DMS53 (cell line): Measurements from ENCODE around the gene PLEKHG4.

ENCODE experiments used
- DNase-seq: peaks from one replicate; lab custom pipeline; 2025; lab: John Stamatoyannopoulos, UW

PLEKHG4 gene

DNA sequence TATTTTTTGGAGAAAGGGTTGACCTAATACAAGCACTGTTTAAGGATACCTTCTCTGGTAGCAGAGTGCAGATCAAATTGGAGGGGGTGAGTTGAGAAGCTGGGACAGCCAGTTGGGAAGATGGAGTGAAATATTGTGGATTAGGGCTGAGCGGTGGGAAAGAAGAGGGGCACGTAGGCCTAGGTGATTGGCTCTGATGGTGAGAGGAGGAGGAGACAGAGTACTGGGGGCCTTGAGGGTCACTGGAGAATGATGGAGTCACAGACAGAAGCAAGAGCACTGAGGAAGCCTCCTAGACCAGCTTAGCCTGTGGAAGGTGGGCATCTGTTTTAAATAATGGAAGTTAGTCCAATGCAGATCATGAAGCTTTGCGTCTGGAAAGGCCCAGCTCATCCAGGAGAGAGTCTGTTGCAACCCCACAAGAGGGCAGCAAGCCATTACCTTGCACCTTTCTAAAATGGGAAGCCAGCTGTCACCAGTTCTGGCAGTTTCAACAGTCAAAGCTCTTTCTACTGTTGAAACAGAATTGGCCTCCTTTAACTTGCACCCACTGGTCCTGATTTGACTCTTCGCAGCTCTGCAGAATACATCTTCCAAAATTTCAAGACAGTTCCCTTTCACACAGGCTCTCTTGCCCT lies 18.8 kb upstream of the PLEKHG4 start:
- DNase-seq, result peak; percentile 78

DNA sequence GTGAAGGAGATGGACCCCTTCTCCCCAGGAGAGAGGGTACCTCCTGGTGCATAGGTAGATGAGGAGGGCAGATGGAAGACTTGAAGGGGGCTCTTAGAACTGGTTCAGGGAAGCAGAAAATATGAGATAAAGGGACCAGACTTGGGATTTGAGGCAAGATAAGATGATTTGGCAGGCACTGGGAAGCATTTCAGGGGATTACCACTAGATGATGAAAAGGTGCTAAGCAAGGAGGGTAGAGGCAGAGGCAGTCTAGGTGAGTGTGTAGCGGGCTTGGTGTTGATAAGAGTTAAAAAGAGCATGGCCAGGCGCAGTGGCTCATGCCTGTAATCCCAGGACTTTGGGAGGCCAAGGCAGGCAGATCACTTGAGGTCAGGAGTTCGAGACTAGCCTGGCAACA lies 16.1 kb upstream of the PLEKHG4 start:
- no peak for DNase-seq

DNA sequence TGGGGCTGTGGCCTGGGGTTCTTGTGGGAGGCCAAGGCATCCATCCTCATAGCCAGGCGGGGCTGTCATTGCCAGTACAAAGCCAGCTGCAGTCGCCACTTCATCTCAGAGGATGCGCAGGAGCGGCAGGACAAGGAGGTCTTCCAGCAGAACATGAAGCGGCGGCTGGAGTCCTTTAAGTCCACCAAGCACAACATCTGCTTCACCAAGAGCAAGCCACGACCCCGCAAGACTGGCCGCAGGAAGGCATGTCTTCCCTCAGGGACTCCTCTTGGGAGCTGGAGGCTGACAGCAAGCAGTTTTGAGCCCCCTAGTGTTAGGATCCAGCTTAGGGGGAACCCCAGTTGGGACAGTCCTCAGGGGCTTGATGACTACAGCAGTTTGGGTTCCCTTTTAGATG lies 15.1 kb upstream of the PLEKHG4 start:
- DNase-seq, result no peak

DNA sequence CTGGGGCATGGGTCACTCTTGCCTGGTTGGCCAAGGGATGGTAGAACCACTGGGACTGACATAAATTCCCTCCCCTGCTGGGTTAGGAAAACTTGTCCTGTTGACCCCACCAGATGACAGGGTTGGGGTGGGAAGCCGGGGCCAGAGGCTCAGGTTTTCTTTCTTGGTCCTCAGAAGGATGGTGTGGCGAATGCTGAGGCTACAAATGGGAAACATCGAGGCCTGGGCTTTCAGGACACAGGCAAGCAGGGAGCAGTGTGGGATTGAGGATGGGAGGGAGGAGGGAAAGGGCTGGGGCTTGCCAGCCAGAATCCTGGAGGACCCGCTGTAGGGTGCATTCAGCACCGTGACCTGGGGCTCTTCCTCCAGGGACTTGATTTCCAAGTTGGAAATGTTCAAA lies 14.5 kb upstream of the PLEKHG4 start:
- no peak for DNase-seq

DNA sequence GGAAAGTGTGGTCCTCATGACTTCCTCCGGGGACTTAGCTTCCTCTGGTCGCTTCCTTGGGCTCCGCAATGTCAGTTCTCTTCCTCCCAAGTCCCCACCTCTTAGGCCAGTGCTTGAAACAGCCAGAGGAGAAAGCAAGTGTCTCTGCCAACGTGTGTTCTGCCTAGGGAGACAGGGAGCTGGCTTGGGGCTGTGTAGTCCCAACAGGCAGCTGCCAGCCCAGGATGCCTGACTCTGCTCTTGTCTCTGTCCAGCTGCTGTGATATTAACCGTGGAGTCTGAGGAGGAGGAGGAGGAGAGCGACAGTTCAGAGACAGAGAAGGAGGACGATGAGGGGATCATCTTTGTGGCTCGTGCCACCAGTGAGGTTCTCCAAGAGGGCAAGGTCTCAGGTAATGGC lies 13.5 kb upstream of the PLEKHG4 start:
- DNase-seq, result no peak

DNA sequence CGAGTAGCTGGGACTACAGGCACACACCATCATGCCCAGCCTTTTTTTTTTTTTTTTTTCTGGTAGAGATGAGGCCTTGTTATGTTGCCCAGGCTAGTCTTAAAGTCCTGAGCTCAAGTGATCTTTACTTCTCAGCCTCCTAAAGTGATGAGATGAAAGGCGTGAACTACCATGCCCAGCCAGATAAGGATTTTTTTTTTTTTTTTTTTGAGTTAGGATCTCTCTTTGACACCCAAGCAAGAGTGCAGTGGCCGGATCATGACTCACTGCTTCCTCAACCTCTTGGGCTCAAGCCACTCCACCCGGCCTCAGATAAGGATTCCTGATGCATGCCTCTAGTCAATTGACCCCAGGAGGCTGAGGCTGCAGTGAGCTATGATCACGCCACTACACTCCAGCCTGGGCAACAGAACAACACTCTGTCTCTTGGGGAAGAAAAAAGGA lies 11.2 kb upstream of the PLEKHG4 start:
- DNase-seq, result peak; percentile 59

DNA sequence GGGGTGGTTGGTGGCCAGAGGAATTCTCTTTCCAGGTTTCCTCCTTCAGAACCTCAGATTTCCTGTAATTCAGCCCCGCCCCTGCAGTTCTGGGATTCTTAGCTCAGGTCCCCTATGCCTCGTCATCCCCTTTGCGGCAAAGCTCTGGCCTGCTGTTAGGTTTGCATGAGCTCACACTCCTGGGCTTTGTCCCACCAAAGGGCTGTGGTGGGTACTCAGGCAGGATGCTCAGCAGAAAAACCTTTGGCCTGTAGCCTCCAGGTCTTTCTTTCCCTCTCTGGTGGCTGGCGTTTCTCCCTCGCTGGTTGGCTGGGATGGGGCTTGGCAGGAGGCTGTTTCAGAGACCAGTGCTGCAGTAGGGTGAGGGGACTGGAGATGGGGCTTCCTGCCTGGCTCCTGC lies 9.6 kb upstream of the PLEKHG4 start:
- DNase-seq, result peak; percentile 20

DNA sequence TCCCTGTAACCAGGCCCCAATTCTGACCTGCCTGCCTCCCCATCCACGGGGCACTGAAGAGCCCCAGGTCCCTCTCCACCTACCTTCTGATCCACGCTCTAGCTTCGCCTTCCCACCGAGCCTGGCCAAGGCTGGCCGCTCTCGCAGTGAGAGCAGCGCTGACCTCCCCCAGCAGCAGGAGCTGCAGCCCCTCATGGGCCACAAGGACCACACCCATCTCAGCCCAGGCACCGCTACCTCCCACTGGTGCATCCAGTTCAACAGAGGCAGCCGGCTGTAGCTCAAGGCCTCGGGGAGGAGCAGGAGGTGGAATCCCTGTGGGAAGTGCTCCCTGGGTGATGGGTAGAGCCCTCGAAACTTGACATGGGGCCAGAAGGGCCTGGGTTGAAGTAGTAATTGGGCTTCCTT lies 8.4 kb upstream of the PLEKHG4 start:
- DNase-seq, result no peak

DNA sequence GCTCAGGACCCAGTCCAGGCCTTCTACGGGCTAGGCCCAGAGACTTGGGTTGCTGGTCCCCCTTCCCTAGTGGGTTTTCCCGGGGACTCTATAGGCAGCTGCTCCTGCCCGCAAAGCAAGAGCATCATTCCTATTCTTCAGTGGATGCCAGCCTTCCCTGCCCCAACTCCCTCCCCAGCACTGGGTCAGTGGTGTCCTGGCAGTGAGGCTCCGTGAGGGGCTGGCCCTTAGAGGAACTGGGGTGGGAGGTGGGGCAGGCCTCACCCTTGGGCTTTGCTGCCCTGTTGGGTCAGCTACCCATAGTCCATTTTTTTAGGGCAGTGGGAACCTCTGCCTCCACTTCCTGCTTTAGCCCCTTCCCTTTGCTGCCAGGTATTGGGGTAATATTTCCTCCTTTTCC lies 7.9 kb upstream of the PLEKHG4 start:
- DNase-seq, result no peak

DNA sequence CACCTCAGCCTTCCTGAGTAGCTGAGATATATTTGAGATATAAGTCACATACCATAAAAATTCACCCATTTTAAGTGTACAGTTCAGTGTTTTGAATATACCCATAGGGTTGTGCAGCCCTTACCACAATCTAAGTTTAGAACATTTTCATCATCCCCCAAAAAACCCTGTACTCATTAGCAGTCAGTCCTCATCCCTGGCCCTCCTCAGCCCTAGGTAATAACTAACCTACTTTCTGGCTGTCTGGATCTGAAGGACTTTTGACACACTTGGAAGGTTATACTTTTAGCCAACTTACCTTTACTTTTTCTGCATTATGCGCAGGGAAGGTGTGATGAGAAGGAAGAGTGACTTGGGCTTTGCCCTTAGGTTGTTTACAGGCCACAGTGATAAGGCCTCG lies 4.0 kb upstream of the PLEKHG4 start:
- no peak for DNase-seq

DNA sequence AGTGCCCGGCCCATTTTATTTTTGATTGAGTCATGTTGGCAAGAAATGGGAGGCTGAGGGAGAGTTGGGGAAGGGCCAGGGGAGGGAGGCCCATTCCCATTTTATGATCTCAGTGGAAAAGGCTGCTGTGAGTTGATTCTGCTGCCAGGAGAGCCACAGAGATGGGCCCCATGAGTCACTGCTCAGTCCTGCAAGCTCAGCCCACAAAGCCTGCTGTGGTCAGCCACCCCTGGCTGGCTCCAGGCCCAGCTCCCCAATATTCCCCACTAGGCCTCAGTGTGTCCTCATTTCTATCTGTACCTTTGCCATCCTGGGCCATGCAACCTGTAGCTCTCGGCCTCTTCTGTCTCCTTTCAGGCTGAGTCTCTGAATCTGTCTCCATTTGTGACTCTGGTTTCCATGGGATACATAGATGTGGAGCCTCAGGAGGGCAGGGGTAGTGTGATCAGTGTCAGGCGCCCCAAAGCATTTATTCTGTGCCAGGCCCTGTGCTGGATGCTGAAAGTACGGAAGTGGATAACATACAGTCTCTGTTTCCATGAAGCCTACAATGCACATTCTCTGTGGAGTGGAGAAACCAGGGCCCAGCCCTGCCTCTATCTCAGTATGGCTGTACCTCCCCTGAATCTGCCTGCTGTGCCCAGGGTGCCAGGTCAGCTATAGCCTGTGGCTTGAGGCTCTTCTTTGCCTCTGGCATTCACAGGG lies 1.9 kb upstream of the PLEKHG4 start:
- DNase-seq, result peak; percentile 9

DNA sequence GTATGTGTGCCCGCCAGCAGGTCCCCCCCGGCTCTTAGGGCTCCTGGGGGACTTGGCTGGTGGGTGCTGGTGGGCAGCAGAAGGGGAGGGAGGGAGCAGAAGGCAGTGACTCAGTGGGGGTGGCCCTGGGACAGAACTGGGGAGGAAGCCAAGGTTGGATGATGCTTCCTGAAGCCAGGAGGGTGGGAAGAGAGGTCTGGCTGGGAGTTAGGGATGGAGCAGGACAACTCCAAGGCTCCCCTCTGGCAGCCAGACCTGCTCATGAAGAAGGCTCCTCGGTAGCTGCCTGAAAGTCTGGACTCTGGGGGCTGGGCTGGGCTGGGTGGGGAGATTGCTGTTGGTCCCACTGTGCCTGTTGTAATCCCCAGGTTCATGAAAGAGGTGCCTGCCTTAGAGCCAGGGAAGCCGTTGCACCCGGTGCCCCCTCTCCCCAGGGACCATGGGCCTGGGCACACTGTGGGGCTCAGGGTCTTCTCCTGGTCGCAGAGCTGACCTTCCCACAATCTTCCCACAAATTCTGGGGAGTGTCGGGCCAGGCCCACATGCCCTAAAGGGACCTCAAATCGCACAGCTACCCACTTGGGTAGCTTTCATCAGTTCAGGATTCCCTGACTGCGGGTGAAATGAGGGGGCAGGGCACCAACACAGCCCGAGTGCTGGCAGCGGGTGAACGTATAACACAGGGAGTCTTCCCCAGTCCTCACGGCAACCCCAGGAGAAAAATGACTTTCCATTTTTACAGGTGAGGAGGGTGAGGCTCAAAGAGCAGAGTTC lies 1.1 kb upstream of the PLEKHG4 start:
- DNase-seq, result no peak

DNA sequence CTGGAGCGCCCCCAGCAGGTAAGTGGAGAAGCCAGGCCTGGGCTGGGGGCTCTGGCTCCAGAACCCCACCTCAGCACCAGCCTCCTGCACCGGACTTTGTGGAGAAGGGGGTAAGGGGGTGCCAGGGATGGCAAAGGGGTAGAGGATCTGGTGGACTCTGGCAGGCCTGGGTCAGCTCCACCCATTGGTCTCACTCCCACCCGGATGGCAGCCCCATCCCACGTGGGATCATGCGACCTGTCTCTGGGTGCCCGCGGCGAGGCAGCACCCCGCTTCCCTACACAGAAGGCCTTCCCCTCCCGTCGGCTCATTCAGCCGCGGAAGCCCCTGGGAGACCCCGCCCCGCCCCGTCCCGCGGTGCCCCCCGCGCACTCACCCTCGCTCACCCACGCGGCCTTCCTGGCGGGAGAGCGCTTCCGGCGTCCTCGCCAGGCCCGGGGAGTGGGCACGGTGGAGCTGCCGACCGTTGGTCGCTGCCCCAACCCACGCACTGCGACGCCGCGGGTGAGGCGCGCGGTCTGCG lies 498 bp upstream of the PLEKHG4 start:
- DNase-seq, result peak; percentile 70

DNA sequence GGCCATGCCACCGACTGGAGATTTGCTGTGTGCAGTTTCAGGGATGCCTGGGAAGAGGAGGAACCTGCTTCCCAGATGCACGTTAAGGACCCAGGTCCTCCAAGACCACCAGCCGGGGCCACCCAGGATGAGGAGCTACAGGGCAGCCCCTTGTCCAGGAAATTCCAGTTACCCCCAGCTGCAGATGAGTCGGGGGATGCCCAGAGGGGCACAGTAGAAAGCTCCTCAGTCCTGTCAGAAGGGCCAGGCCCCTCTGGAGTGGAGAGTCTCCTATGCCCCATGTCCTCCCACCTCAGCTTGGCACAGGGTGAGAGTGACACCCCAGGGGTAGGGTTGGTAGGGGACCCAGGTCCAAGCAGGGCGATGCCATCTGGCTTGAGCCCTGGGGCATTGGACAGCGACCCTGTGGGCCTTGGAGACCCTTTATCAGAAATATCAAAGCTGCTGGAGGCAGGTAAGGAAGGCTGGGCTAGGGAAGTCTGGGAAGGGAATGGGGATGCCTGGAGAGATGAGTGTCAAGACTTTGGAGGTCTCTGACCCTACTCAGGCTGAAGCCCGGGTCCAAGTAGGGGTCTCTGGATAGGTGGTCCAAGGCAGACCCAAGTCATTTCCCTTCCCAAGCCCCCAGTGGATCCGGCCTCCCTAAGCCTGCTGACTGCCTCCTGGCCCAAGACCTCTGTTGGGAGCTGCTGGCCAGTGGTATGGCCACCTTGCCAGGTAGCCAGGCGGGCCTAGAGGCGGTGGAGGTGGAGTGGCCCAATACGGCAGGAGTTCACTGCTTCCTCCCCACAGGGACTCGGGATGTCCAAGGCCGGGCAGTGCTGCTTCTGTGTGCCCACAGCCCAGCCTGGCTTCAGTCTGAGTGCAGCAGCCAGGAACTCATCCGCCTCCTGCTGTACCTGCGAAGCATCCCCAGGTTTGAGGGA lies 1.0 kb downstream of the PLEKHG4 start:
- DNase-seq, result no peak

DNA sequence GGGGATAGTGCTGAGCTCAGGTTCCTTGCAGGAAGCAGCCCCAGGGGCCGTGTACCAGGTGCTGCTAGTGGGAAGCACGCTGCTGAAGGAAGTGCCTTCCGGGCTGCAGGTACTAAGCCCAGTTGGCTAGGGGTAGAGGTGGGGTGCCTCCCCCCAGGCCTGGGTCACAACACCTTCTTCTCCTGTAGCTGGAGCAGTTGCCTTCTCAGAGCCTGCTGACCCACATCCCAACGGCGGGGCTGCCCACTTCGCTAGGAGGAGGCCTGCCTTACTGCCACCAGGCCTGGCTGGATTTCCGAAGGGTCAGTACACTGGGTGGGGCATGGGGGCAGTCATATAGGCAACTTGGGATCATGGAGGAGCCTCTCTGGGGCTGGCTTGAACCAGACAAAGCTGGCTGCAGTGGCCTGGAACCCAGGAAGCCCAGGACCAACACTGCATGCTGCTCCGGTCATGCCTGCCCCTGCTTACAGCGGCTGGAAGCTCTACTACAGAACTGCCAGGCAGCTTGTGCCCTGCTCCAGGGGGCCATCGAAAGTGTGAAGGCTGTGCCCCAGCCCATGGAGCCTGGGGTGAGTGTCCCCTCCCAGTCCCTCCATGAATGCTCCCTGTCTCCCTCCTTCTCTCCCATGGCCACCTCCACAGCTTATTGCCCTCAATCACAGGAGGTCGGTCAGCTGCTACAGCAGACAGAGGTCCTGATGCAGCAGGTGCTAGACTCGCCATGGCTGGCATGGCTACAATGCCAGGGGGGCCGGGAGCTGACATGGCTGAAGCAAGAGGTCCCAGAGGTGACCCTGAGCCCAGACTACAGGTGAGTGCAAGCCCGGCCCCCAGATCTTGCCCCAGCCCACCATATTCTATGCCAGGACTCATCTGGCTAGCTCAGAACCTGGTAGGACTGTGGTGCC lies 2.5 kb downstream of the PLEKHG4 start:
- DNase-seq, result no peak

DNA sequence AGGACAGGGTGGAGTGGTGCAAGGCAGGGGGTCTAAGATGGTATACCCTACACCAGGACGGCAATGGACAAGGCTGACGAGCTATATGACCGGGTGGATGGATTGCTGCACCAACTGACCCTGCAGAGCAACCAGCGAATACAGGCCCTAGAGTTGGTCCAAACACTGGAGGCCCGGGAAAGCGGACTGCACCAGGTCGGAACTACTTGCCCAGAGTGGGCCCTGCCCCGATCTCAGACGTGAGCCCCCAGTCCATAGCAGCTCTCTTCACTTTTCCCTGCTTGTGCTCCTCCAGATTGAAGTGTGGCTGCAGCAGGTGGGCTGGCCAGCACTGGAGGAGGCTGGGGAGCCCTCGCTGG lies 3.1 kb downstream of the PLEKHG4 start:
- no peak for DNase-seq

DNA sequence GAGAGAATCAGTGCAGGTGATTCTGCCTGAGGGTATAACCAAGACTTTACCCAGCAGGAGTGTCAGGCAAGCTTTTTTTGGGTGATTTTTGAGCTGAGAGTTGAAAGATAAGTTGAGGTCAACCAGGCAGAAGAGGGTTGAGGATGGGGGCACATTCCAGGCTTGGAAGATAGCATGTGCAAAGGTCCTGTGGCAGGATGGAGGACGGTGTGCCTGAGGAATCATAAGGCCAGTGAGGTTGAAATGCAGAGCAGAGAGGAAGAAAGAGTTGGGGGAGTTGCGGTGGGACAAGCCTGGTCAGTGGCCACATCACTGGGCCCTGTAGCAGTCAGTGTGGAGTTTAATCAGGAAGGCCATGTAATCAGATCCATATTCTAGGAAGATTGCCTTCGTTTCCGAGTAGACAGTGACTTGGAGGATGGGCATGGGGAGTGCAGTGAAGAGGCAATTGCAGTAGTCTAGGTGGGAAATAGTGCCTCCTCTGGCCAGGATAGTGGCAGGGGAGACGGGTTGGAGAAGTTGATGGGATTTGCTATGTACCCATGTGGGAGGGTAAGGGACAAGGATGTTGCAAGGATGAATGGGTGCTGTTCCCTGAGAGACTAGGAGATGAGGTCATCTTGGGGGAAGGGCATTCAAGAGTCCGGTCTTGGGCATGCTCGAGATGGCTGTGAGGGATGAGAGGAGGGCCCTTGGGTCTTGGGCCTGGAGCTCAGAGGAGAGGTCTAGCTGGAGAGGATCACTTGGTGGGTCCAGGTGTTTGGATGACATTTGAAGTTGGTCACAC lies 3.9 kb downstream of the PLEKHG4 start:
- no peak for DNase-seq

DNA sequence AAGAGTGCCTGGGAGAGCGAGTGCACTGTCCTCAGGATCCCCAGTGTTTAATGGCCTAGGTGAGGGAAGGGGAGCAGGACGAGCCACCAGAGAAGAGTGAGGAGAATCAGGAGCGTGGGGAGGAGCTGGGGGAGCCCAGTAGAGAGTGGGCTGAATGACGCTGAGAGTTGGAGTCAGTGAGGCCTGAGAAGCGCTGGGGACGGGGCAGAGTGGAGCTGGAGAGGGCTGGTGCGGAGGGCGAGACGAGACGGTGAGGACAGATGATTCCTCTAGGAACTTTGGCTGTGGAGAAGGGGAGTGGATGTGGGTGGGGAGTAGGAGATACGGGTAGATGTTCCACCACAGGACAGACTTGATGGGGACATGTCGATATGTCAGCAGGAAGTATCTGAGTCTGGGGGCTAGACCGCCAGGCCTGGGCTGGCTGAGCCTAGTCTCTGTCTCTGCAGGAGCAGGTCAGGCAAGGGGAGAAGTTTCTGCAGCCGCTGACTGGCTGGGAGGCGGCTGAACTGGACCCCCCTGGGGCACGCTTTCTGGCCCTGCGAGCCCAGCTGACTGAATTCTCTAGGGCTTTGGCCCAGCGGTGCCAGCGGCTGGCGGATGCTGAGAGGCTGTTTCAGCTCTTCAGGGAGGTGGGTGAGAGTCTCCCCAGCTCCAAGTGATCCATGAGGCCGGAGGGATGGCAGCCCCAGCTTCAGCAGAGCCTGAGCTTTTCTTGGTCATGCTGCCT lies 4.7 kb downstream of the PLEKHG4 start:
- DNase-seq, result no peak
